ENCODE data around the gene C20orf173.
A peak's percentile ranks its signal among the peaks of the same experiment; 100 is the strongest.
"Not testable (repeated sequence)": the region's sequence is repeated elsewhere in the genome, so short reads cannot be mapped to it uniquely, and the experiment has no call there.

The C20orf173 gene

DNA sequence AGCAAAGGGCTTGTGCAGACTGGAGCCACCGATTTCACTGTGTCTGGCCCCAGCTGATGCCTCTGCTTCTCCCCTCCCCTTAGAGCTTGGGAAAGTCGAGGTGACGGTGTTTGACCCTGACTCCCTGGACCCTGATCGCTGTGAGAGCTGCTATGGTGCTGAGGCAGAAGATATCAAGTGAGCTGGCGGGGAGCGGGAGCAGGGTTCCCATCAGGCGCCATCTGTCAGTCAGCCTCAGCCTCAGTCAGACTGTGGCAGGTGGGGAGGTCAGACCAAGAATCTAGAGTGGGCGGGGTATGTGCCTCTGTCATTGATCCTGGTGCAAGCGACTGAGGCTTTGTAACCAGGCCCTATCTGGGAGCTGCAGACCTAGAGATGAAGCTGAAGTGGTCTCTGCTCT lies 17.9 kb upstream of the C20orf173 start:
- FAIRE-seq = no peak
- no peak for DNase-seq (ENCODE audit: insufficient read length, low spot score)

DNA sequence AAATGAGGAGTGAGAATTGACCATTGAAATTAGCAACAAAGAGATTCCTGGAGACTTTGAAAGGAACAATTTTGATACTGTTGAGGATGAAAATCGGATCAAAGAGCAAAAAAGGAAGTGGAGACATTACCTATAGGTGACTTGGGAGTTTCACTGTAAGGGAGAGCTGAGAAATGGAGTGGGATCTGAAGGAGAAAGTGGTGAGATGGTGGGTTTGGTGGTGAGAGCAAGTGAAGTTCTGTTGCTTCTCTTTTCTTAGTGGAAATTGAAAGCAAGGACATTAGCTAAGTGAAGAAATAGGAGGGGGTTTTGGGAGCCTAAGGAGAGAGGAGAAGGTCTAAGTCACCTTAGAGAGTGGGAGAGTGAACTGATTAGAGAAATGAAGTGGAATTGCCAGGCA lies 16.7 kb upstream of the C20orf173 start:
- DNase-seq (ENCODE audit: insufficient read length, low spot score) (no peak), FAIRE-seq (no peak)

DNA sequence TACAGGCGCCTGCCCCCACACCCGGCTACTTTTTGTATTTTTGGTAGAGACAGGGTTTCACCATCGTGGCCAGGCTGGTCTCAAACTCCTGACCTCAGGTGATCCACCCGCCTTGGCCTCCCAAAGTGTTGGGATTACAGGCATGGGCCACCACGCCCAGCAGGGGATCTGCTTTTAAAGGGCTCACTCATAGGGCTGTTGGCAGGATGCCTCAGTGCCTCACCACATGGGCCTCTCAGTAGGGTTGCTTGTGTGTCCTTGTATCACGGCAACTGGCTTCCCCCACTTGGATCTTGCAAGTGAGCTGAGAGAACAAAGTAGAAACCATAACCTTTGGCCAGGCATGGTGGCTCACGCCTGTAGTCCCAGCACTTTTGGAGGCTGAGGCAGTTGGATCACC lies 15.5 kb upstream of the C20orf173 start:
- not testable (repeated sequence) for FAIRE-seq; DNase-seq (ENCODE audit: insufficient read length, low spot score)

DNA sequence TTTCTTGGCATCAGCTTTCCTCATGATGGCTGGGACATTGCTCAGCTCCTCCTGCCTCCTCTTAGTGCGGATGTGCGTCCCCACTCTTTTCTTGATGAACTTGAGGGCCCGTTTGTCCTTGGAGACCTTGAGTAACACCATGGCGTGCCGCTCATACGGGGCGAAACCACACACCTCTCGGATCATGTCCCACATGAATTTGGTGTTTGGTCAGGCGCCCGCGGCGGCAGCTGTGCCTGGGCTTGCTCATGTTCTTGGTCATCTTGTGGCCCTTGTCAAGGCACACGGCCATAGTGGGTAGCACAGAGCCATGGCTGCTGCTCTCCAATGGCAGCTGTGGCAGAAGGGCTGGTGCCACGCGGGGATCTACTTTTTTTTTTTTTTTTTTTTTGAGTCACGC lies 15.0 kb upstream of the C20orf173 start:
- no peak for FAIRE-seq

DNA sequence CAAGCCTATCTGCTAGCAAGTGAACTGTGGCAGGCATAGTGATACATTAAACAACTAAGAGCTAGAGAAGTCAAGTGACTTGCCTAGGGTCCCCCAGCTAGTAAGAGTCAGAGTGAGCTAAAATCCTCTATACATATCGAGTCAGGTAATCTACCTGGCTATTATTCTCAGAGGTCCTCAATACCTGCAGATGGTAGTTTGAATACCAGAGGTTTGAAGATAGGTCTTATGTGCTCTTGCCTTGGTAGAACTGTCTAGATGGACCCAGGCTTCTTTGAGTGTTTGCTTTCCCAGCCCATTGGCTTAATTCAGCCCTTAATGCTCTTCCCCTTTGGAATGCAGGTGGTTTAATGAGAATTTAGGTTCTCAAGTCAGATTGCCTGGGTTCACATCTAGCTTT lies 13.5 kb upstream of the C20orf173 start:
- no peak for FAIRE-seq
- no peak for DNase-seq (ENCODE audit: insufficient read length, low spot score)

More for the DNA sequence above, 15.0 kb upstream of the C20orf173 start:
- DNase-seq (ENCODE audit: insufficient read length, low spot score) = no peak

DNA sequence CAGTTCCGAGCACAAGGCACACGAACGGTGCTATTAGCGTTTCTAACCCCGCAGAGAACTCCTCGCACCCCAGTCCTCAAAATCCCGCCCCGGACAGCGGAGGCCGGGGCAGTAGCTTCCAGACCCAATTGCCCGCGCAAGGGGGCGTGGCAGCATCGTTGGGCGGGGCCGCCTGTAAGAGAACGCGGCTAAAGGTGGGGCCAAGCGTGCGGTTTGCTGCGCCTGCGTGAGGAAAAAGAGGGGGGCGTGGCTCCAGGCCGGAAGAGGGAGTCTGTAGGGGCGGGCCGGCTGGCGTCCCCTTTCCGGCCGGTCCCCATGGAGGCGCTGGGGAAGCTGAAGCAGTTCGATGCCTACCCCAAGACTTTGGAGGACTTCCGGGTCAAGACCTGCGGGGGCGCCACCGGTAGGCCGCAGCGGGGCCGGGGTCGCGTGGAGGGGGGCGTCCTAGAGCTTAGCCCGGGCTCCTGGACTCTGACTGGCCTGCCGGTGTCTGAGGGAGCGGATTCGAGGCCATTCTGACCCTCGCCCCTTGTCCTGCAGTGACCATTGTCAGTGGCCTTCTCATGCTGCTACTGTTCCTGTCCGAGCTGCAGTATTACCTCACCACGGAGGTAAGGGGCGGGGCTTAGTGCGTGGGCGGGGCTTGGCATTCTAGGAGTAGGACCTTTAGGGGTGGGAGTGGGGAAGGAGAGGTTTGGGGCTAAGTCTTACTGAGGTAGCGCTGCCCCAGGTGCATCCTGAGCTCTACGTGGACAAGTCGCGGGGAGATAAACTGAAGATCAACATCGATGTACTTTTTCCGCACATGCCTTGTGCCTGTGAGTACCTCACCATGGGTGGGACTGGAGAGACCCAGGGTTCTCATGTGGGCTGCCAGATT lies 12.6 kb upstream of the C20orf173 start, which contains the start of gene ERGIC3:
Gene ERGIC3 (plus strand): TSS at position 296 of the 880 bp plus-strand sequence. CDS start 20 bp downstream, at position 316.
- peak; percentile 94 for FAIRE-seq

DNA sequence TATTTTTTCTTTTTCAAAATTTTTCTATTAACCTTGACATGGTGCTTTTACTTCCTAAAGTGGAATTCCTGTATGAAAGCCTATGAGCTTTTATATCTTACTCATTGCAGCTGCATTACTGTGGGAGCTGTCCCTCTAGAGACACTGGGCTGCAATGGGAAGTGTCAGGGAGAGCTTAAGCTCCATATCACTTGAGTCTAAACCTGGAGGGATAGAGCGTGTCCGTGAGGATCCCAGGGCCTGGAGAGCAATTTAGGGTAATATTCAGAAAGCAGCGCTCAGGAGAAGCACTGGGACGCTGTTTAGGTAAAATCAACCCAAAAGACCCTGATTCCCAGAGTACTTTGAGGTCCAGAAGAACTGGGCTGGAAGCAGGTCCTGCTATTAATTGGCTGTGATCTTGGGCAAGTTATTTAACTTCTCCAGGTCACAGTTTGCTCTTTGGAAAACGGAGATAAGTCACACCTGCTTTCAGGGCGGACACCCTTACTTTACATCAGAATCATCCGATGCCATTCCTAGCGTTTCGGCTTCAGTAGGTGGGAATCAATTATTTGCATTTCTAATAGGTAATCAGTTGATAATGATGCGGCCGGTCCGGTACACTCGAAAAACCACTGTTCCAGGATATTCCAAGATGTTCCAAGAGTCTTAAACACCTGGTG lies 11.8 kb upstream of the C20orf173 start:
- FAIRE-seq = no peak

More for the DNA sequence above, 12.6 kb upstream of the C20orf173 start, which contains the start of gene ERGIC3:
- DNase-seq (ENCODE audit: insufficient read length, low spot score) = peak; percentile 87

DNA sequence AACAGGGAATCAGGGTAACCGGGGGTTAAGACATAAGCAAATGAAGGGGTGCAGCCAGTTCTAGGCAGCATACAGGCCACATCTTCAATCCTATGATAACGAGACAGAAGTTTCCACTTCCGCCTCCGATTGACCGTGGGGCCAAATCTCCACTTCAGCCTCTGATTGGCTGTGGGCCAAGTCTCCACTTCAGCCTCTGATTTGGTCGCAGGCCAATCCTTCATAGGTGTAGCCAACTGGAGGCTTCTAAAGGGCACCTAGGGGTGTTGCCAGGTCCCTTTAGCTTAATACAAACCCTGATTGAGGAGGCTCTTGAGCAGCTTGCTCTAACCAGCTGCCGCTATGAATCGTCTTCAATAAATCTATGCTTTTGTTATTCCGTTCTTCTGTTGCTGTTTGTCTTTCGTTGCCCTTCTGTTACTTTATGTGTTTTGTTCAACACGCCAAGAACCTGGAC lies 10.3 kb upstream of the C20orf173 start:
- FAIRE-seq (no peak), DNase-seq (ENCODE audit: insufficient read length, low spot score) (no peak)

More for the DNA sequence above, 11.8 kb upstream of the C20orf173 start:
- DNase-seq (ENCODE audit: insufficient read length, low spot score) = no peak

DNA sequence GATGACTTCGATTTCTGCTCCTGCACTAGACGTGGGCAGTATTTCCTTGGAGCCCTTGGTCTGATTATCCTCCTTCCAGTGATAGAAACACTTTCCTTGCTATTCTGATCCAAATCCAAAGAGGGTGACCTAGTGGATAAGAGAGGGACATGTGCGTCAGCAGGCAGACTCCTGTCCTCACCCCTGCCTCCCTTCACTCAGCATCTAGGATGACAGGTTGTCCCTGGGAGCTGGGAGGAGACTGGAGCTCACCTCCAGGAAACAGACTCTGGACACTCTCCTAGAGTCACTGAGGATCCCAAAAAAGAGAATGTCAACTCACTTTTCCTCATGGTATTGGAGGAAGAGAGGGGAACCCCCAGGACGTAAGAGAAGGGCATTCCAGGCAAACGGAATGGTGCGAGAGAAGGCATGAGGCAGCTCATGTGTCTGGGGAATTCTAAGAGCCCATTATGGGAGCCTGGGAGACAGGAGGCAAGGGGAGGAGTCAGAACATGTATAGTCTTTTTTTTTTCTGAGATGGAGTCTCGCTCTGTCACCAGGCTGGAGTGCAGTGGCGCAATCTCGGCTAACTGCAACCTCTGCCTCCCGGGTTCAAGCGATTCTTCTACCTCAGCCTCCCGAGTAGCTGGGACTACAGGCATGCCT lies 2.2 kb downstream of the C20orf173 start:
- FAIRE-seq (peak; percentile 23), DNase-seq (ENCODE audit: insufficient read length, low spot score) (no peak)

DNA sequence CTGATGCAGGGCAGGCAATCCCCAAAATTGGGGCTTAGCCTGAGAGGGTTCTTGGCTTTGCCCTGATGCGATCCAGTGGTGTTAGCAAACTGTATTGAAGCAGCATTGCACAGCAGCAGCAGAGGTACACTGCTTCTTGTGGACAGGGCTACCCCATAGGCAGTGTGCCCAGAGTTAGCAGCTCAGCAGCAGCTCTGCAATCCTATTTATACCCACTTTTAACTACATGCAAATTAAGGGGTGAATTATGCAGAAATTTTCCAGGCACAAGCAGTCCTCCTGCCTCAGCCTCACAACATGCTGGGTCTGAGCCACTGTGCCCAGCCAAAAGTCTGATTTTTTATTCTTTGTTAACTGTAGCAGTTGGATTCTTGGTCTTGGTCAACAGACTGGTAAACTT lies 3.8 kb downstream of the C20orf173 start:
- no peak for DNase-seq (ENCODE audit: insufficient read length, low spot score)

DNA sequence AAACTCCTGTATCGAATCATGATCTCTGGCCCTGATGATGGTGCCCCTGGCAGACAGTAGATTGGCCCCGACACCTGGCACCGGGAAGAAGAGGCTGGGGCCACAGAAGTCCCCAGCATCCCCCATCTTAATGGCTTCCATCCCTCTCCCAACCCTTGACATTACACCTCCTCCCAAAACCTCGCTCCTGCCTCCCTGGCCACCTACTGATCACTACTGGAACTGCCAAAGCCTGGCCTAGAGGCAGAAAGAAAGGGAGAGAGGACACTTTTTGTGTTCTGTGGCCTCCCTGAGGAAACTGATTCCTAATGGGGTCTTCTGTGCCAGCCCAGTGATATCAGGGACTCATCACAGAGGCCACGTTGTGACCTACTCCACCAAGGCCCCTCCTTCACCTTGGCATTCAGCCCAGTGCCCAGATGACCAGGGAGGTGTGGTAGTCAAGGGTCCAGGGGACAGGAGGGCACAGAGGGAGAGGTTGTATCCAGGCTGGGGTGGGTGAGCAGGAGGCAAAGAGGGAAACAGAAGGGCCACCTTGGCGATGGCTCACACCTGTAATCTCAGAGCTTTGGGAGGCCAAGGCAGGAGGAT lies 6.1 kb downstream of the C20orf173 start:
- no peak for DNase-seq (ENCODE audit: insufficient read length, low spot score)
- no peak for FAIRE-seq

More for the DNA sequence above, 3.8 kb downstream of the C20orf173 start:
- FAIRE-seq = no peak

DNA sequence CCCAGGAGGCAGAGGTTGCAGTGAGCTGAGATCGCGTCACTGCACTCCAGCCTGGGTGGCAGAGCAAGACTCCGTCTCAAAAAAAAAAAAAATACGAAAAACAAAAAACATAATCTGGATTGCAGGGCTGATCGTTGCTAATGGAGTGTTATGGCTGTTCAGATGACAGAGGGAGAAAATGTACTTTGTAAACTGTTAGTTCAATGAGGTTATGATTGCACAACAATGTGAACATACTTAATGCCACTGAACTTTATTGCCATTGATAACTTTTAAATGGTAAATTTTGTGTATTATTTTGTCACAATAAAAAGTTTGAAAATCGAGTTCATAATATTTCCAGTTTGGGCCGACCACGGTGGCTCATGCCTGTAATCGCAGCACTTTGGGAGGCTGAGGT lies 10.5 kb downstream of the C20orf173 start:
- no peak for DNase-seq (ENCODE audit: insufficient read length, low spot score)
- FAIRE-seq = no peak

DNA sequence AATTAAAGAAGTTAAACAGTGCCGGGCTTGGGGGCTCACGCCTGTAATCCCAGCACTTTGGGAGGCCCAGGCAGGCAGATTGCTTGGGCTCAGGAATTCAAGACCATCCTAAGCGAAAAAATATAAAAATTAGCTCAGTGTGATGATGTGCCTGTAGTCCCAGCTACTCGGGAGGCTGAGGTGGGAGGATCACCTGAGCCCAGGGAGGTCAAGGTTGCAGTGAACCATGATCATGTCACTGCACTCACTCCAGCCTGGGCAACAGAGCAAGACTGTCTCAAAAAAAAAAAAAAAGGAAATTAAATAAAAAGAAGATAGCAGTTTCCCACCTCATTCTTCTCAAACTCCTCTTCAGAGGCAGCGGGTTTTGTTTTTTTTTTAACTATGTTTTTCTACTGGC lies 11.7 kb downstream of the C20orf173 start:
- DNase-seq (ENCODE audit: insufficient read length, low spot score); FAIRE-seq: not testable (repeated sequence)

DNA sequence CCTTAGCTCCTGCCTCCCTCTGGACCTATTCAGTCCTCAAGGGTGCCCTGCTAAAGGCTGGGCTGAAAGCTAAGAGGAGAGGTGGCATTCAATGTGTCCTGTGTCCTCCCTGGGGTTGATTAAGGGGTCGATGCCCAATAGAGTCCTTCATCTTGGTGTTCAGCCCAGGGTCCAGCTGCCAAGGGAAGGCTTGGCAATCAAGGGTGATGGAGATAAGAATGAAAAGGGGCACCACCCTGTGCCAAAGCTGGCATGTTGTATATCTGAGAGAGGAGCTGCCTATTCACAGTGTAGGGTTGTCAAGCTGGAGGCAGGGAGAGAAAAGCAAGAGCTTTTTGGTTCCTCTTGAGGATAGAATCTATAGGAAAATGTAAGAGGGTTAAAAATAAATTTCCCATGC lies 12.3 kb downstream of the C20orf173 start:
- no peak for FAIRE-seq
- no peak for DNase-seq (ENCODE audit: insufficient read length, low spot score)

DNA sequence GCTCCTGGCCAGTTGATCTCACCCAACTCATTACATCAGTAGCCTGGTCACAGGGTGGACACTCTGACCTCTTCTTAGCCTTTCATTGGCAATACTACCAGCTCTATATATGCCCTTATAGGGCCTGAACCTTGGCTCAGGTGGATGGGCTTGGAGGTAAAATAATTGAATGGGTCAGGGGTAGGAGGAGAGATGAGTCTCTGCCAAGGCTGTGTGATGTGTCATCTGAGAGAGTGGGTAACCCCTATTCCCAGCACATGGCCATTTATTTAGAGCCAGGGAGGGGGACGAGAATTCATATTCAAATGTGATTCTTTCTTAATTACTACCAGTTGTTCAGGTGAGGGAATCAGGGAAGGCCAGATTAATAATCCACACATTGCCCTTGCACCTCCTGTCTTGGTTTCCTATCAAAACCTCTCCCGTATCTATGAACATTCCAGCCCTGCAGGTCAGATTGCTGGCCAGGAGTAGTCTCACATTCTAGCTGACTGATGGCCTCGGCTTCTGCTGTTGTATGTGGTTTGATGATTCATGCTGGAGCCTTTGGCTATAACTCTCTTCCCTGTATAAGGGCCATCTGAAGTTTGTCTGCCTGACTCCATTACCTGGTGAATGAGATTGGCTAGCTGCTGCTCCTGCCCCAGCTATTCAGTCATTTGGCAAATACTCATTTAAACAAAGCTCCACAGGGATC lies 13.4 kb downstream of the C20orf173 start:
- DNase-seq (ENCODE audit: insufficient read length, low spot score) (peak; percentile 87), FAIRE-seq (peak; percentile 92)

DNA sequence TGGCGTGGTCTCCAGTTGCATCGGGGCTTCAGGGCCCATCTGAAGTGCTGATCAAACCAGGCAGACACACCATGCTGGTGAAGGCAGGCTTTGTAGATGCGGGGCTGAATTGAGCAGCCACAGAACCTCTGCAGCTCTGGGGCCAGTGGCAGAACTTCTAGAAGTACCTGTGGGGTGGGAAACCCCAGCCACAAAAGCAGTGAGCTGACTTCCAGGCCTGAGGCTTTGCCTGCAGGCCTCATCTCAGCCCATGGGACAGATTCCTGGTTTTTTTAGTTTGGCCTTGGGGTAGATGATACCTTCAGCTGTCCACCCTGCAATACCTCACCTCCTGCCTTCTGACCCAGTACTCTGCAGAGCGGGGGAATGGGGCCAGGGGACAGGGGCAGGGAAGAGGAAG lies 14.1 kb downstream of the C20orf173 start:
- no peak for FAIRE-seq
- DNase-seq (ENCODE audit: insufficient read length, low spot score) = no peak

DNA sequence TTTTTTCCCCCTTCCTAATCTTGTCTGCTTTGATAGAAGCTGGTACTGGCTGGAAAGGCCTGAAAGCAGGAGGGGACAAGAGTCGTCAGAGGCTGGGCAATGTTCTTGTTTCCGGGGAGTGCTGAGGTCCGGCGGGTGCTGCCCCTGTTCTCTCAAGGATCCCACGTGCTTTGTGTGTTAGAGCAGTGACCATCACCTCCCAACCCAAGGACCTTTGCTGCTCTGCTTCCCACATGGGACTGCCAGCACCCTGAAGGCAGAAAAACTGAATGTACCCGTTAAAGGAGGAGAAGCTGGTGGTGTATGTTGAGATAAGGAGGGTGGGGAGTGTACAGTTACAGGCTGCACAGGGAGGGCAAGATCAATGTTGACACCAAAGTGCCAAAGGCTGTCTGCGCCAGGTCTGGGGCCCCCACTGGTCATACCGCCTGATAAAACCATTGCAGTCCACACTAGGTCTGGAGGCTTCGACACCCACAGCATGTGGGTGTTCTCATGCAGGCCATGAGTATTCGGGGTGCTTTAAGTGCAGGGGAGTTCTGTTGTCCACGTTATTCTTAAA lies 15.0 kb downstream of the C20orf173 start:
- FAIRE-seq (peak; percentile 16), DNase-seq (ENCODE audit: insufficient read length, low spot score) (no peak)

DNA sequence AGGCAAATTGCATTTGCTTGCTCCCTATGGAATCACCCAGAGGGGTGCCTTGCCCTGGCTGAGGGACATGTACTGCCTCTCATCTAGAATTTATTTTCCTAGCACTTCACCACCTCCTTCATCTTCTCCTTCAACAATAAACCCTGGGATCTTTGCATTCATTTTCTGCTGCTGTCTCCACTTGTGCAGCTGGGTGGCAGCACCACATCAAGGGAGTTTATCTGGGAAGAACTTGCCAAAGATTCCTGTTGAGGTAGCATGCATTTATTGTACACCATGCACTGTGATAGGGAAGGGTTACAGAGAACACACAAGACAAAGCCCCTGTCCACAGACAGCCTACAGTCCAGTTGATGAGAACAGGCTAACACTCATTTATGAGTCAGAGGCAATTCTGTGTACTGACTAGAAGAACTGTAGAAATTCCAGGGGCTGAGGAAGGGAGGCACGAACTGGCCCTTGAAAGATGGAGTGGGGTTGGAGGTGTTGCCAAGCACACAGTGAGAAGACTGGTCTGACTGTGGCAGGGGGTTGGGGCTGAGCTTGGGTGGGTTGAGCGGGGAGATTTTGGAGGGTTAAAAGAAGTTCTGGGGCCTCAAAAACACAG lies 17.5 kb downstream of the C20orf173 start:
- DNase-seq (ENCODE audit: insufficient read length, low spot score) (peak; percentile 56), FAIRE-seq (peak; percentile 67)

DNA sequence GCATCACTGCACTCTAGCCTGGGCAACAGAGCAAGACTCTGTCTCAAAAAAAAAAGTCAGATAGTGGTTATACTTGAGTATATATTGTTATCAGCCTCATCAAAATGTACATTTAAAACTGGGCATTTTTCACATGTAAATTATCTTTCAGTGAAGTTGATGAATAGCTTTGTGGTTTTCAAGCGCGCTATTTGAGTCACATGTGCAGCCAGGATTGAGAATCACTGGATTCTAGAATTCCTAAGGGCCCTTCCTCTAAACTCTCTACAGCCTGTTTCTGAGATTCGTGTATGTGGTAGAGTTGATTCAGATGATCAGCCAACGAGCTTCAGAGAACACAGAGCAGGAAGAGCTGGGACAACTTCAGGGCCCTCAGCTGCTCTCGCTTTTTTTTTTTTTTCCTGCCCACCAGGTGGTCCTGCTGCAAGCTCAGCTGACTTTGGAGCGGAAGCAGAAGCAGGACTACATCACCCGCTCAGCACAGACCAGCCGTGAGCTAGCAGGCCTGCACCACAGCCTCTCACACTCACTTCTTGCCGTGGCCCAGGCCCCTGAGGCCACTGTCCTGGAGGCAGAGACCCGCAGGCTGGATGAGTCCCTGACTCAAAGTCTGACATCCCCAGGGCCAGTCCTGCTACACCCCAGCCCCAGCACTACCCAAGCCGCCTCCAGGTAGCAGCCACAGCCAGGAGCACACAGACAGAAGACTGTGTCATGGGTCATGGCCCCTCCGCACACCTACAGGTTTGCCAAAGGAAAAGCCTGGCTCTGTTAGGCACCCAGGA lies 18.3 kb downstream of the C20orf173 start:
- no peak for DNase-seq (ENCODE audit: insufficient read length, low spot score)
- FAIRE-seq = no peak

All from HTR-8/SVneo (cell line).